NCI-H1417 (cell line): Measurements from ENCODE around the gene DEFB123.
"Not testable (repeated sequence)": the region's sequence is repeated elsewhere in the genome, so short reads cannot be mapped to it uniquely, and the experiment has no call there.

Source experiments
- DNase-seq, 3 experiments: peaks; one replicate each; lab custom pipeline; 2025; lab: John Stamatoyannopoulos, UW

Gene DEFB123, protein sequence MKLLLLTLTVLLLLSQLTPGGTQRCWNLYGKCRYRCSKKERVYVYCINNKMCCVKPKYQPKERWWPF

DNA sequence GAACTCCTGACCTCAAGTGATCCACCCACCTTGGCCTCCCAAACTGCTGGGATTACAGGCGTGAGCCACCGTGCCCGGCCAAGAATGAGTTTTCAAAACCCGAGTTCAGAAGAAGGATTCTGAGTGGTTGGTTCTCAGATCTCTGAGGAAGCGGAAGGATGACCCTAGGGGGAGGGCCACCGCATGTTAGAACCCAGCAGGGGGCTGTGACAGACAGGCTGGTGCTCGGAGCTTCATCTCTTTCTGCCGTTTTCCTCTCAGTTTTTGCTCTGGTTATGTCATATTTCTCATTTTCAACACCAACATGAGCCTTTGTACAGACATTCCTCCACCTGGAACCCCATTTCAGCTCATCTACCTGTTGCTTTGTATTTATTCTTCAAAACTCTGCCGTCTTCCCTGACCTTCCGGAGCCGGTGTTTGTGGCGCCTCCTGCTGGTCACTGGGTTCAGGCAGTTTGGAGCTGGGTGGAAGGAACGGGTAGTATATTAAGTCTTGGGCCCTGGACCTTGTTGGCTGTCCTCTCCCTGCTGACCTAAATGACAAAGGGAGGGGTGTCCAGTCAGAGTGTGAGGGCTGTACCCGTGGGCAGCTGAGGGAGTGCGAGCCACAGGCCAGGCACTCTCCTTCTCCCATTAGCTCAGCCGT lies at the start of gene DEFB123:
Gene DEFB123, plus strand, starts transcription at position 621 of the 648 bp plus-strand sequence. CDS start 67 bp downstream, outside the sequence.
- DNase-seq: no peak

DNA sequence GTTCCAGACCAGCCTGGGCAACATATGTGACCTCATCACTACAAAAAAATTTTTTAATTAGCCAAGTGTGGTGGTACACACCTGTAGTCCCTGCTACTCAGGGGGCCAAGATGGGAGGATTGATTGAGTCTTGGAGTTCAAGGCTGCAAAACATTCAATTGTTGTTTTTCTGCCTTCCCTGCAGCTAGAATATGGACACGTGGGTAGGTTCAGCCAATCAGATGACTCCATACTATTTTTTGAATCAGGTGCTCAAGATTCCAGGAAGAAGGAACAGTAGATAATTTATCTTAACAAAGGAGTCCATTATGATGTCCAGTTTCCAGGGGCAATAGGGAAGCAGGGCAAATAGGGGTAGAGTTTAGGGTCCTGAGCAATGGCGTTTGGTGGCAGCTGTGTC lies 47.6 kb upstream of the DEFB123 start:
- DNase-seq: no peak

DNA sequence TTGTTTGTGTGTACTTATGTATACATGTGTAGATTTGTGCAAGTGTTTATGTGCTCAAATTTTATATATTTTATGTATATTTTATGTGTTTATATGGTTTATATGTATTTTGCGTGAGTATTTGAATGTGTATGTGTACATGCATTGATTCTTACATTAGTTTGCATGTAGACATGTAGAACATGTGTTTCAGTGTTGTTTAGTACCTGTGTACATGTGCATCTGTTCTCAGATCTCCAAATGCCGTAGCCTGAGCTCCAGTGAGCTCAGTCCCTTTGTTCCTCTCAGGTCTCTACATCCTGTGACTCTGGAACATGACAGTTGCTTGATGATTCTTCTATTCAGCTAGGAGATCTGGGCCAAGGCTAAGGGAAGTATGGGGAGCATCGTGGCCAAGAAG lies 45.5 kb upstream of the DEFB123 start:
- DNase-seq: no peak

DNA sequence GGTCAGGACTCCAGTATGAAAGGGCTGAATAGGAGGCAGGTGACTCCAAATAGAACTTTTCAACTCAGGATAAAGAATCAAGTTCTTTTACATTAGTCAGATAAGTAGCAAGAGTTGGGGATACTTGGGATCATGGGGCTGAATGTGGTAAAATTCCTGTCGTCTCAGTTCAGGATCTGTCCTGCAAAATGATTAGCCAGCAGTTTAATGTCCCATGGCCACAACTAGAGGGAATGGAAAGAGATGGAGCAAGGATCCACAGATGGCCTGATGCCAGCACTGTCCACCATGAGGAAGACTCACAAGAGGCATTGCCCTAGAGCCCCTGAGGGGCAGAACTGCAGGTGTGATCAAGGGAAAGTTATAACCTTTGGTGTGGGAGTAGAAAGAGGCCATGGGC lies 36.5 kb upstream of the DEFB123 start:
- DNase-seq: no peak

DNA sequence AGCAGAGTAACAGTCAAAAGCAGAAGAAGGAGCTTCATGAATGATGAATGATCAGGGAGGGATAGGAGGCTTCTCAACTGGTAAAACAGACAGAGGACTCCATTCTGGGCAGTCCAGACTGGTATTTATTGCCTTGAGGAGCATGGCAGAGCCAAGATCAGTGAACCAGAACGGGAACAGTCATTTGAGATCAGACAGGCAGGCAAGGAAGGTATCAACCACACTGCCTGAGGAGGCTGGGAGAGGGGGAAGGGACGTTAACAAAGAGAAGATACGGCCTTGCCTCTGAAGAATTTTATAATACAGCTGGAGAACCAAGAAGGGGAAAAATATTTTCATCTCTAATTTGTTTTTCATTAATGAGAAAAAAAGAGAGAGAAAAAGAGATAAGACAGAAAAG lies 34.3 kb upstream of the DEFB123 start, which contains the start of gene DEFB121:
Gene DEFB121, minus strand, starts transcription at position 101 of the 400 bp plus-strand sequence. Its CDS starts 63 bp downstream, at position 38.
- no peak for DNase-seq

DNA sequence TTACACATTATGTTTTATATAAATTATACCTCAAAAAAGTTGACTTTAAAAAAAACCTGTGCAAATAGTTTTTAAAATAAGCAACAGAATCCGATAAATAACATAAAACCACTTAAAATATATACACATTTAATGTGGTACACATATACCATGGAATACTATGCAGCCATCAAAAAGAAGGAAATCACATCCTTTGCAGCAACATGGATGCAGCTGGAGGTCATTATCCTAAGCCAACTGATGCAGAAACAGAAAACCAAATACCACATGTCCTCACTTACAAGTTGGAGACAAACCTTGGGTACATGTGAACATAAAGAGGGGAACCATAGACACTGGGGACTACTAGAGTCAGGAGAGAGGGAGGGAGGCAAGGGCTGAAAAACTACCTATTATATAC lies 30.4 kb upstream of the DEFB123 start:
- DNase-seq: no peak

DNA sequence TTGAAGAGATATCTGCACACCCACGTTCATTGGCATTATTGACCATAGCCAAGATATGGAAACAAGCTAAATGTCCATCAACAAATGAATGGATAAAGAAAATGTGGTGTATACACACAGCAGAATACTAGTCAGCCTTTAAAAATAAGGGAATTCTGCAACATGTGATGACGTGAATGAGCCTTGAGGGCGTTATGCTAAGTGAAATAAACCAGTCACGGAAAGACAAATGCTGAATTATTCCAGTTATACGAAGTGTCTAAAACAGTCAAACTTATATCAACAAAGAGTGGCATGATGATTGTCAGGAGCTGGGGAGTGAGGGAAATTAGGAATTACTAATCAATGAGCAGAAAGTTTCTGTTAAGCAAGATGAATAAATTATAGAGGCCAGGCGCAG lies 26.1 kb upstream of the DEFB123 start:
- DNase-seq: no peak

DNA sequence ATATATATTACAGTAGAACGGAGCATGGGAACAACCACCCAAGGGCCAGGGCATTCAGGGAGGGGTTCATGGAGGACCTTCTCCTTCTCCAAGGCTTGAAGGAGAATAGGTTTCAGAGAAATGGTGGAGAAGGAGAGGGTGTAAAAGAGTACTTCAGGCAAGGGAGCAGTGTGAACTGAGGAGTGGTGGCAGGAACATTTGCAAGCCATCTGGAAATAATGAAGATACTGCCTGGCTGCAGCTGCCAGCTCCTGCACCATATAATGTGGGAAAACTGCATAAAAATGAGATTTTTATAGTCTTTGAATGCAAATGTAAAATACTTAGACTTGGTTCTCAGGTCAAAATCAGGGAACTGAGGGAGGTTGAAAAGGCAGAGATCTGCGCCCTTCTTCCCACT lies 24.8 kb upstream of the DEFB123 start:
- no peak for DNase-seq

DNA sequence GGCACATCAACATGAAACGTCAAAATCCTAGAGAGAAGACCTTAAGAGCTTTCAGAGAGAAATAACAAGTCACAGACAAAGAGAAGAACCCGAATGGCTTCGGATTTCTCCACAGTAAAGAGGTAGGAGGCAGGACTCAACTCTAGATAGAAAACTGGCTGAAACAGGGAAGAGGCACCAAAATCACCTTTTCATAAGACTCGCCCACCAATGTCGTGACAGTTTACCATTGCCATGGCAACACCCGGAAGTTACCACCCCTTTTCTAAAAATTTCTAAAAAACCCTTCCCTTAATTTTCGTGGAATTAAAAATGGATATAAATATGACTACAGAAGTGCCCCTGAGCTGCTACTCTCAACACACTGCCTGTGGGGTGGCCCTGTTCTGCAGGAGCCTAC lies 22.1 kb upstream of the DEFB123 start:
- DNase-seq: no peak

DNA sequence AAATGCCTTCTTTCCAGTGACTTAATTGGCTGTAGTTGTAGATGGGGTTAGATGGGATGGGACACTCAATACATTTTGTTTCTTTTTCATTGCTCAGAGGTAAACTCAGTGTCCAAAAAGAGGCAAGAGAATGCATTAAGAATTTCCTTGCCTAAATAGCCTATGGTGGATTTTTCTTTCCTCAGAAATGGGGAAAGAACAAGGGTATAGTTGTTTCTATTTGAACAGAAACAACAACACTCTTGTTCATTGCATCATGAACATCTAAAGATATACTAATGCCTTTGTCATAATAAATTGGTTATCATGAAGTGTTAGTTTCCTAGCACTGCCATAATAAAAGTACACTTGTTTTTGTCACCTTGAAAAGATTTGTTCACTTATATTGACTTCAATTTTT lies 14.6 kb upstream of the DEFB123 start:
- DNase-seq: no peak

DNA sequence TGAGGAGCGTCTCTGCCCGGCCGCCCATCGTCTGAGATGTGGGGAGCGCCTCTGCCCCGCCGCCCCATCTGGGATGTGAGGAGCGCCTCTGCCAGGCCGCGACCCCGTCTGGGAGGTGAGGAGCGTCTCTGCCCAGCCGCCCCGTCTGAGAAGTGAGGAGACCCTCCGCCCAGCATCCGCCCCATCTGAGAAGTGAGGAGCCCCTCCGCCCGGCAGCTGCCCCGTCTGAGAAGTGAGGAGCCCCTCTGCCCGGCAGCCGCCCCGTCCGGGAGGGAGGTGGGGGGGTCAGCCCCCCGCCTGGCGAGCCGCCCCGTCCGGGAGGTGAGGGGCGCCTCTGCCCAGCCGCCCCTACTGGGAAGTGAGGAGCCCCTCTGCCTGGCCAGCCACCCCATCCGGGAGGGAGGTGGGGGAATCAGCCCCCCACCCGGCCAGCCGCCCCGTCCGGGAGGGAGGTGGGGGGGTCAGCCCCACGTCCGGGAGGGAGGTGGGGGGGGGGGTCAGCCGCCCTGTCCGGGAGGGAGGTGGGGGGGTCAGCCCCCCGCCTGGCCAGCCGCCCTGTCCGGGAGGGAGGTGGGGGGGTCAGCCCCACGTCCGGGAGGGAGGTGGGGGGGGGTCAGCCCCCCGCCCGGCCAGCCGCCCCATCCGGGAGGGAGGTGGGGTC lies 13.4 kb upstream of the DEFB123 start:
- DNase-seq: not testable (repeated sequence)

DNA sequence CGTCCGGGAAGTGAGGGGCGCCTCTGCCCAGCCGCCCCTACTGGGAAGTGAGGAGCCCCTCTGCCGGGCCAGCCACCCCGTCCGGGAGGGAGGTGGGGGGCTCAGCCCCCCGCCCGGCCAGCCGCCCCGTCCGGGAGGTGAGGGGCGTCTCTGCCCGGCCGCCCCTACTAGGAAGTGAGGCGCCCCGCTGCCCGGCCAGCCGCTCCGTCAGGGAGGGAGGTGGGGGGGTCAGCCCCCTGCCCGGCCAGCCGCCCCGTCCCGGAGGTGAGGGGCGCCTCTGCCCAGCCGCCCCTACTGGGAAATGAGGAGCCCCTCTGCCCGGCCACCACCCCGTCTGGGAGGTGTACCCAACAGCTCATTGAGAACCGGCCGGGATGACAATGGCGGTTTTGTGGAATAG lies 12.9 kb upstream of the DEFB123 start:
- not testable (repeated sequence) for DNase-seq

DNA sequence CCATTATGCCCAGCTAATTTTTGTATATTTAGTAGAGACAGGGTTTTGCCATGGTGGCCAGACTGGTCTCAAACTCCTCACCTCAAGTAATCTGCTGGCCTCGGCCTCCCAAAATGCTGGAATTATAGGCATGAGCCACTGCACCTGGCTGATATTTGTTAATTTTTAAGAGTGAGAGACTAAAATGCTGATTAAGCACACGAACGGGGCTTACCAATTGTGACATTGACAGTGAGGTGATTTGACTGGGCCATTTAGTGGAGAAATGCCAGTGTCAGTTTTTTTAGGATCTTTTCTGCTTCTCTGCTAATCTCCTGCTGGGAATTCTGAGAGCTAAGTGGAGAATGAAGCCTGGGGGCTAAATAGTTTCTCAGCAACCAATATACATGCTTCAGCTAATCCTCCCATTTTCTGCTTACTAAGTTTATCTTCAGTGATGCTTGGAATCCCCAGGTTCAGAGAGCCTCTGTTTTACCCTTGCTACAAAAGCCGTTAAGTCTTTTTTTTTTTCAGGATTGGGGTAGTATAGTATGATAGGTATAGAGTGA lies 9.8 kb upstream of the DEFB123 start:
- DNase-seq: no peak

DNA sequence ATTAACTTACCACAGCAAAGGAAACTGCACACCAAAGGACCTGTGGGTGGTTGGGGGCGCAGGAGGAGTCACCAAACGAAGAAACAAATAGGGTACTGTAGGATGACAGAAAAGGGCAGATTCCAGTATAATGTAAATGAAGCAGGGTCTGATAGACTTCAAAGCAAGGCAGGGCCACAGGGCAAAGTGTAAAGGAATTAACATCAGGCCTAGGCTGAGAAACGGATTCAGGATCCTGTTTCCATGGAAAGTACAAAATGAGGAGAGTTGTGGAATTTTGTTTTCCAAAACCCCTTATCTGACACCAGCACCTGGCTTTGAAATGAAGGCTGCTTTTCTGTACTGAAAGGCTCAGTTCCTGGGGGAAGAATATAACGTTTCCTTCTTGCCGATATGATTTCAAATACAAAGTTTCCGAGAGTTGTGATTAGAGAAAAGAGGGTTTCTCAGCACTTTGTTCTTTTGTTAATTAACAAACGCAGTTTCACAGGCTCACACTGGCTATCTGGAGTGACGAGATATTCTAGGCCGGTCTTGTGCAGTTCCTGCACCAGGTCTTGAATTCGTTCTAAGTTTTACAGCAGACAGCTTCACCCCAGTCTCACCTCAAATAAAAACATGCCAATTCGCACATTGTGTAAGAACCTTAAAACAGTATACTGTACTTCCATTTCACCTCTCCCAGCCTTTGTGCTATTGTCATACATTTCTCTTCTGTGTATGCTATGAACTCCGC lies 5.8 kb downstream of the DEFB123 start:
- no peak for DNase-seq

DNA sequence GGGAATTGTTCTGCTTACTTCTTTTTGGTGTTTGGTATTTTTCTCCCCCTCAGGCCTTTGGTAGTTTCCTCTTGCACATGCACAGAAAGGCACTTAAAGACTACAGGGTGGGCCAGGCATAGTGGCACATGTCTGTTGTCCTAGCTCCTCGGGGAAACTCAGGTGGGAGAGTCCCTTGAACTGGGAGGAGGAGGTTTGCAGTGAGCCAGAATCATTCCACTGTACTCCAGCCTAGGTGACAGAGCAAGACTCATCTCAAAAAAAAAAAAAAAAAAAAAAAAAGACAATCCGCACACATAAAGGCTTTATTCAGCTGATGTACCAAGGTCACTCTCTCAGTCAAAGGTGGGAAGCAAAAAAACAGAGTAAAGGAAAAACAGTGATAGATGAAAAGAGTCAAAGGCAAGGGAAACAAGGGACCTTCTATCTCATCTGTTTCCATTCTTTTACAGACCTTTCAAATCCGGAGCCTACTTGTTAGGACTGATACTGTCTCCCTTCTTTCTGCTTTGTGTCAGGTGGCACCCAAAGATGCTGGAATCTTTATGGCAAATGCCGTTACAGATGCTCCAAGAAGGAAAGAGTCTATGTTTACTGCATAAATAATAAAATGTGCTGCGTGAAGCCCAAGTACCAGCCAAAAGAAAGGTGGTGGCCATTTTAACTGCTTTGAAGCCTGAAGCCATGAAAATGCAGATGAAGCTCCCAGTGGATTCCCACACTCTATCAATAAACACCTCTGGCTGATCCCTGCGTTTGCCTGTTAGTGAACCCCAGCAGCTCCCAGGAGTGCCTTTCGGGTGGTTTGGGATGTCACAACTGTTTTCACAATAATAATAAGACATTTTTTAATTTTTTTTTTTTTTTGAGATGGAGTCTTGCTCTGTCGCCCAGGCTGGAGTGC lies 9.3 kb downstream of the DEFB123 start:
- DNase-seq: no peak

DNA sequence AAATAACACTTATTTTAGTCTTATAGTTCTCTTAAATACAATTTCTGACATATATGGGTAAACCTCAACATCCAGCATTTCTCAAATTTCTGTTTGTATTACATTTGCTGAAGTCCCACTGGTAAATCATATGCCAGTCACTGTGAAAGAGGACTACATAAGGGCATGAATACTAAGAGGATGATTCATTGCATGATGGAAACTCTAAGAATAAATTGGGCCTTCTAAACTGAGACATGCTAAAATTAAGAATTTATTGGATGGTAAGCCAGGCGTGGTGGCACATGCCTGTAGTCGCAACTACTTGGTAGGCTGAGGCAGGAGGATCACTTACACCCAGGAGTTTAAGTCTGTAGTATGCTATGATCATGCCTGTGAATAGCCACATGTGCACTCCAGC lies 12.1 kb downstream of the DEFB123 start:
- no peak for DNase-seq

DNA sequence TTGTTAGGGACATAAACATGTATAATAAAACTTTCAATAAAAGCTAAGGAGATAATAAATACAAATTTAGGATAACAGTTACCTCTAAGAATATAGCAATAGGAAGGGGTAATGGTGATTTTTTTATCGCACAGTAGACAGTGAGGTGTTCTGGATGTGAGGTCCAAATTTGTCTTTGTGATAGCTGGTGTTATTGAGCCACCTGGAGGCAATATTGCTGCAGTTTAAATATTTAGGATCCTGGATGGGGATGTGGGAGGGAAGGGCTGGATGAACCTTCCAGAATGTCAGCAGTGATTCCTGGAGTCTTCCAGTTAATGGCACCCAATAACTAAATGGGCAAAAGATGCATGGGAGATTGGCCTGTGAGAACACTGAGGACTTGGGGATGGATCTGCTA lies 13.9 kb downstream of the DEFB123 start:
- no peak for DNase-seq

DNA sequence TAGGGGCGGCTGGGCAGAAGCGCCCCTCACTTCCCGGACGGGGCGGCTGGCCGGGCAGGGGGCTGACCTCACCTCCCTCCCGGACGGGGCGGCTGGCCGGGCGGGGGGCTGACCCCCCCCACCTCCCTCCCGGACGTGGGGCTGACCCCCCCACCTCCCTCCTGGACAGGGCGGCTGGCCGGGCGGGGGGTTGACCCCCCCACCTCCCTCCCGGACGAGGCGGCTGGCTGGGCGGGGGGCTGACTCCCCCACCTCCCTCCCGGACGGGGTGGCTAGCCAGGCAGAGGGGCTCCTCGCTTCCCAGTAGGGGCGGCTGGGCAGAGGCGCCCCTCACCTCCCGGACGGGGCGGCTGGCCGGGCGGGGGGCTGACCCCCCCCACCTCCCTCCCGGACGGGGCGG lies 30.5 kb downstream of the DEFB123 start:
- not testable (repeated sequence) for DNase-seq

DNA sequence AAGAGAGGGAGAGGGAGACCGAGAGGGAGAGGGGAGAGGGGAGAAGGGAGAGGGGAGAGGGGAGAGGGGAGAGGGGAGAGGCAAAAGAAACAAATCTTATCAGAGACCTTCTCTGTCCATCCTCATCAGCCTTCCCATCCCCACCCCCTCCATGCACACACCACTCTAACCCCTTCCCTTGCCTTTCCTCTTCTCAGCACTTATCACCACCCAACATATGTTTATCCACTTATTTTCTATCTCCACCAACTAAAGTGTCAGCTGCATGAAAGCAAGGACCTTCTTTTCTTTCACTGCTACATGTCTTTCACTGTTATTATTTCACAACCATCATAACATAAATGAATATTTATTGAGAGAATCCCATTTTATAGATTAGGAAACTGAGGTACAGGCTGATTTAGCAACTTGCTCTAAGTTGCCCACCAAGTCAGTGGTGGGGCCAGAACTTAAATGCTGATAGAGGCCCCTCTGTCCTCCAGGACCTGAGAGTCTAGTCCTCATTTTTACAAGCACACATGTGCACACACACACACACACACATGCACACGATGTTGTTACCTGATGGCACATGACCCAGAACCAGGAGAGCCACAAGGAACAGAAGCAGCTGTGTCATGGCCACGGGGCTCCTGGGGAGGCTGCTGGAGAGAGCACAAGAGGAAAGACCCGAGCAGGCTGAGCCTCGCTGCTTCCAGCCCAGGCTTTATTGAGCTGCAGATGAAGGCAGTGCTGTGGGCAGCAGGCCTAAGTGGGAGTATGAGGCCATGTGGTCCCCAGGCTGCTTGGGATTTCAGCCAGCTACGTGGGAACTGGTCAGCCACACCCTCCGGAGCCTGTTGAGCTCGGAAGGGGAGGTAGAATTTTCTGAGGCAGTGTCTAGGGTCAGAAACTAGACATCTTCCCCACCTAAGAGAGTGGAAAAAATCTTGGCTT lies 32.2 kb downstream of the DEFB123 start:
- DNase-seq: no peak

DNA sequence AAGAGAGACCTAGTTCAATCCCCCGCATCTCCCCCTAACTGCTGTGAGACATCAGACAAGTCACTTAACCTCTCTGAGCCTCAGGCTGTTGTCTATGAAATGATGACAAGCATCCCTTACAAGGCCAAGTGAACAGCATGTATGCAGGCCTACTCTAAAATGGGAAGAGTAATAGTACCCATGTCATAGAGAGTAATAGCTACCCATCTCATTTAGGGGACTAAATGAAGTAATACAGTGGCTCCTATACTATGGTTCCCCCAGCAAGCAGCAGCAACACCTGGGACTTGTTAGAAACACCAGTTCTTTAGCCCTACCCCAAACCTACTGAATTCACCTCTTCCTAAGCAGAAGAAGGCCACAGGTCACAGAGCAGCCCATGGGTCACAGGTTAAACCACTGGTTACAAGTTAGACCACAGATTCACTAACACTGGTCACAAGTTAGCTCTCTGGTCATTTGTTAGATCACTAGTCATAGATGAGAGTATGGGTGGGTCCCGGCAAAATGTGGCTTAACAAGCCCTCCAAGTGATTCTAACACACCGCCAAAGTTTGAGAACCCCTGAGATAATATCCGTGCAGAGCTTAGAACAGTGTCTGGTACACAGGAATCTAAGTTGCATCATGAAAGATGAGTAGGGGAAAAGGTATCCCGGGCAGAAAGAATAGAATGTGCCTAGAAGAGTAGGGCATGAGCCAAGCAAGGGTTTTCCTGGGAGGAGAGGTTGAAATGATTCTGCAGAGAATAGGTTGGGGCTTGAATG lies 33.1 kb downstream of the DEFB123 start:
- no peak for DNase-seq
